Measurements from ENCODE around the gene UBE2G2. TPM values are rescaled to one million over a fixed set of nuclear protein-coding genes. Genes with fewer than 3 reads are reported as not detected.

Gene UBE2G2
- total and polyA plus RNA-seq, 2 donors (not counting 3 experiments of a cell fraction or from before 2014, with no cell fraction given) = 95.0 to 114 TPM

GRCh38 chr21:44792702-44793591, 8.7 kb downstream of the UBE2G2 start:
- no peaks in the 10 kb centered on the region for H3K9me3 ChIP-seq (replicated peaks; ENCODE audit: control insufficient read depth, insufficient read depth, low read length)
- no peak overlapping the region for H3K27ac ChIP-seq (ENCODE audit: insufficient read depth, low read depth, low read length)
- H3K27me3 ChIP-seq (ENCODE audit: control insufficient read depth in 2 of 2, insufficient read depth in 2 of 2, low read length in 2 of 2) = no peaks in the 10 kb centered on the region
- DNase-seq (ENCODE audit: low read depth, low spot score) (peak; percentile 63), FAIRE-seq (peak; percentile 72)
- ChIA-PET CTCF (interaction anchor here (0.6 to 2.1 kb wide), 80 partner anchors 9 to 495 kb away, joined by 3 to 125 read pairs (median 4); partner anchors contain the start of genes KRTAP10-12, KRTAP10-6, KRTAP12-3 and LRRC3), POLR2A (no interaction called here)
- H2AFZ ChIP-seq (ENCODE audit: low read depth, low read length) = no peak overlapping the region
- H3K4me1 ChIP-seq (ENCODE audit: control insufficient read depth, extremely low read depth, insufficient read depth, low read length) = no peaks in the 10 kb centered on the region
- dilution Hi-C loops (cut with MboI; ENCODE audit: extremely low pct_ligation_motif_present, low sequenced_read_pairs) (no loop called here), intact Hi-C loops (cut with micrococcal nuclease) (loop anchor here (1.0 kb wide), 1 partner anchor 38 kb away; no protein-coding TSS in a partner anchor)
- TF ChIP-seq JUN (IDR thresholded peaks at IDR 0.05; ENCODE audit: borderline replicate concordance, insufficient read depth, insufficient read length, low read depth) (no peak), POLR2AphosphoS5 (IDR thresholded peaks at IDR 0.05; ENCODE audit: insufficient read depth, low read depth, low read length) (peak; percentile 16), GATA2 (IDR thresholded peaks at IDR 0.05; ENCODE audit: insufficient read depth, insufficient read length, low read depth, low read length) (no peak), FOS (IDR thresholded peaks at IDR 0.05; ENCODE audit: borderline replicate concordance, insufficient read depth, low read length) (no peak), MAX (IDR thresholded peaks at IDR 0.05; ENCODE audit: insufficient read depth, insufficient read length) (no peak), CTCF (IDR thresholded peaks at IDR 0.05; ENCODE audit: extremely low read depth in 1 of 2, insufficient read depth in 1 of 2, low read depth in 1 of 2, low read length in 2 of 2) (peak; percentile 70 to 71)
- H4K20me1 ChIP-seq (replicated peaks; ENCODE audit: control insufficient read depth, extremely low read depth, insufficient read depth, low read length) = peaks cover 4% of the 10 kb centered on the region
- no peak overlapping the region for H3K4me2 ChIP-seq (ENCODE audit: insufficient read depth, low read length)
- H3K9ac ChIP-seq (replicated peaks; ENCODE audit: extremely low read depth, insufficient read depth, low read length) = no peak overlapping the region
- H3K9me1 ChIP-seq (replicated peaks; ENCODE audit: control insufficient read depth, extremely low read depth, insufficient read depth, low read length) = no peaks in the 10 kb centered on the region
- no TSS peak for BruUV-seq (replicated peaks)
- H3K4me3 ChIP-seq (replicated peaks in 1 of 3; ENCODE audit: insufficient read depth in 1 of 3, low read depth in 1 of 3, low read length in 3 of 3) = no peak overlapping the region
- peaks cover 2 to 5% of the 10 kb centered on the region in 2 experiments for H3K36me3 ChIP-seq (ENCODE audit: control insufficient read depth in 2 of 2, extremely low read depth in 1 of 2, insufficient read depth in 2 of 2, low read length in 2 of 2)
- peaks cover 83% of the 10 kb centered on the region for H3K79me2 ChIP-seq (ENCODE audit: control insufficient read depth, insufficient read depth, low read length)
